GM19328 (cell line): Measurements from ENCODE around the gene MINDY4.

Experiments
- ATAC-seq: cut with Tn5 transposase; IDR thresholded peaks from one replicate; pipeline ENCODE4 v1.9.1; 2021; ENCODE audit warnings: mild to moderate bottlenecking, moderate library complexity; ENCODE audit not compliant: unreplicated experiment

Gene MINDY4

DNA sequence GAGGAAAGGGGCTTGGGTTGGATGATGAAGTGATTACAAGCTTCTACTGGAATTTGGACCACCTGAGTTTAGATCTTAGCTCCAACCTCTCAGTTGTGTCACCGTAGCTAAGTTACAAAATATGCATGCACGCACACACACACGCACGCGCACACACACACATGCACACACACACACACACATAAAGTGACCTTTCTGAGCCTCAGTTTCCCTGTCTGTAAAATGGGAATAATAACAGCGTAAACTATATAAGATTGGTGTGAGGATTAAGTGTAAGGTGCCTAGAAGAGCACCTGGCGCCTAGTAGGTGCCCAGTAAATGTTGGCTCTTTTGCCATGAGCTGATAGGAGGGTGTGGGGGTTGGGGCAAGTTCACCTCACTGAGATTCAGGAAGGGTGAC is 127.8 kb downstream of the MINDY4 start:
- no peak for ATAC-seq

DNA sequence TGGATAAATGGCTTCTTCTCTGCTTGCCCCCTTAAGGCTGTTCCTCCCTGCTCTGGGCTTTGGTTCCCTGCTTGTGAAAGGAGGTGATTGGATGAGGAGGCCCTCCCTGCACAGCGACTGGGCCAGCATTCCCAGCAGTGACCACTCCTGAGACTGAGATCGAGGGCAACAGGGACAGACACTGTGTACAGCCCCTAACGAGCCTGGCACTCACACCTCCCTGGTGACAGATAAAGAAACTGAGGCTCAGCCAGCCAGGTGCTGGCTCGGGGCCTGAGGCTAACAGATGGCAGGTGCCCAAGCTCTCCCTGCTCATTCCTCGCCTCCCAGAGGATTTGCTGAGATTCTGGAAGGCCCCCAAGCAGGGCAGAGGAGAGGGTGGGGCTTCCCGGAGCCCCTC is 128.4 kb downstream of the MINDY4 start:
- no peak for ATAC-seq

DNA sequence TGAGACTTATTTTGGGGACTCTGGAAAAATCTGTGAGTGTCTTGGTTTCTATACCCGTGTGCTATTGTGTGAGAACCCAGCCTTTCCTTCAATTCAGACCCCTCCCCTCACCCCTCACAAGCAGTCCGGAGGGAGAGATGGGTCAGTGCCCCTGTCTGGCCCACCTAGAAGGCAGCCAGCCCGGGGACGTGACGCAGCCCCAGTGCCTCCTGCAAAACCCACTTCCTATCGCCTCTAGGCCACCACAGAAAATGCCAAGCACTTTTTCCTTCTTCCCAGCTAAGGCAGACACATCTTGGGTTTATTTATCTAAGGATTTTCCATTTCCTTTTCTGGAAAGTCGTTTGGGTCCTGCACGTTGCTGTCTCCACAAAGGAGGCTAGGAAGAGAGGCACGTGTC is 128.8 kb downstream of the MINDY4 start:
- ATAC-seq: no peak

DNA sequence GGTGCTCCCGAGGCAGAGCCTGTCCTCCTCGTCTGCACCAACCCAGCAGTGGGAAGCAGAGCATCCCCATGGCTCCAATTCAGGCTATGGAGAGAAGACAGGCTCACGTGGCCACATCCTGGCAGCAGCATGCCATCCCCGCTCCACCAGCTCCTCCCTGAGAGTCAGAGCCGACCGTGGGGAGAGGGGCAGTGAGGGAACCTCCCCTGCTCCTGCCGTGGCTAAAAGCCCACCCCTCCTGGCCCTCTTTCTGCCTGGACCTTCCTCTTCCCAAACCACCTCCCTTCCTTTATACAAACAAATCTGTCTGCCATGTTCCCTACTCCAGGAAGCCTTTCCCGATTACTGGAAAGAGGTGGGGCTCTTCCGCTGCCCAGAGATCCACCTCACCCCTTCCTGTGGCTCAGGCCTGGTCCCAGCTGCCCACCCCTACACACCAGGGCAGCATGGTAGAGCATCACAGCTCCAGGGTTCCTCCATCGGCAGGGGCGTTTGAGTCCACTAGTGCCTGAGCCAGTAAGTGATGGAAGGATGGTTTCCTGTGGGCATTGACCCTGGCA is 129.7 kb downstream of the MINDY4 start:
- ATAC-seq: no peak

DNA sequence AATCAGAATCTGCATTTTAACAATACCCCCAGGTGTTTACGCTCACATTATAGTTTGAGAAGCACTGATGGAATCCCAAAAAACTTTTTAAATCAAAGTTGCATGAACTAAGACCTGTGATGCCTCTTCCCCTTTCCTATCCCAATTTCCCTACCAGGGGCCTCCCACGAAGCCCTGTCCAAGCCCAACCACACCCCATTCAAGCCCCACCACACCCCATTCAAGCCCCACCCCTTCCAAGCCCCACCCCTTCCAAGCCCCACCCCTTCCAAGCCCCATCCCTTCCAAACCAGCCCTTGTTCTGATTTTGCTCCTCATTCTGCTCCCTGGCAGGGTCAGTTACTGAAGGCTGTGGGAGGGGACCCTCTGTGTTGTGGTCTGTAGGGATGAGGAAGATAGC is 130.6 kb downstream of the MINDY4 start:
- no peak for ATAC-seq

DNA sequence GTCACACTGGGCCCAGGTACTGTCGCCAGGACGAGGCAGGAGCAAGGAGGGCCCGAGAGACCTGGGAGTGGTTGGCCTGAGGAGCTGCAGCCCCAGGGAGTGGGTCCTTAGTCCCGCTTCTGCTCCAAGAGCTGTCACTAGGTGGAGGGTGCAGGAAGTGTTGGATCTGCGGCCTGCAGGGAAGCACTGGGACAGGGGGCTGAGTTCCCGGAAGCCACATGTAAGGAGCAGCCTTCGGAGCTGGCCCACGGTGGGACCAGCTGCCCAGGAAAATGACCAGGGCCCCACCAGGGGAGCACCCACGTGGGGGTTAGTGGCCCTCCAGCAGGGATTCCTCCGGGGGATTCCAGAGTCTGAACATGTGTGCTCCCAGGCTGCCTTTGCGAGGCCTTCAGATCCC is 131.2 kb downstream of the MINDY4 start:
- no peak for ATAC-seq

DNA sequence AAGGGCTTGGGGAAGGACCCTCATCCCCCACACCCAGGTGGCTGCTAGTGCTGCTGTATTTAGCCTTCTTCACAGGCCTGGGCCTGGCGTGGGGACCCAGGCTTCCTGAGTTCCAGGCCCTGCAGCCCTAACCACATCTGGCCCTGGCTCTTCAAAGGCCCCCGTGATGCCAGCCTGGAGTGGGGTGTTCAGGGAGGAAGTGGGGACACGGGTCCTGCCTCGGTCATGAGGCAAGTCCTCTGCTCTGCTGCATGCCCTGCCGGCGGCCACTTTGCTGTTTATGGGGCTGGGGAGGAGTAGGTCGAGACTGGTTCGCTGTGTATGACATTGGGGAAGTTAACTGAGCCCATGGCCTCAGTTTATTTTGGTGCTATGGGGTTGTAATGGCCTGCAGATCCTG is 131.9 kb downstream of the MINDY4 start:
- ATAC-seq: no peak

DNA sequence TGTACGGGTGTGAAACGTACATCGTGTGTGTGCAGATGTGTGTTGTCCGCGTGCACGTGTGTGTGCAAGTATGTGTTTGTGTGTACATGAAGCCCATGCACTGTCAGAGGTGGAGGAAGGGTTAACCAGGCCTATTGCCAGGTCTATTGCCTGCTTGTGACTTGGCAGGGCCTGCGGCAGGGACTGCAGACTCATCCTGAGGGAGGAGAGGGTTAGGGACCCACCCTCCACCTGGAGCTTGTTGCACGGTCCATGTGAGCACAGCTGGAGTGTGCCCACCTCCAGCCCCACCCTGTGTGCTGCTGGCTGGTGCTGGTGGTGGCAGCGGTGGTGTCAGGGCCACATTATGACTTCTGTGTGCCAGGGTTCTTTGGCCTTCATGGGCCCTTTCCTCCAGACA is 133.3 kb downstream of the MINDY4 start:
- no peak for ATAC-seq

DNA sequence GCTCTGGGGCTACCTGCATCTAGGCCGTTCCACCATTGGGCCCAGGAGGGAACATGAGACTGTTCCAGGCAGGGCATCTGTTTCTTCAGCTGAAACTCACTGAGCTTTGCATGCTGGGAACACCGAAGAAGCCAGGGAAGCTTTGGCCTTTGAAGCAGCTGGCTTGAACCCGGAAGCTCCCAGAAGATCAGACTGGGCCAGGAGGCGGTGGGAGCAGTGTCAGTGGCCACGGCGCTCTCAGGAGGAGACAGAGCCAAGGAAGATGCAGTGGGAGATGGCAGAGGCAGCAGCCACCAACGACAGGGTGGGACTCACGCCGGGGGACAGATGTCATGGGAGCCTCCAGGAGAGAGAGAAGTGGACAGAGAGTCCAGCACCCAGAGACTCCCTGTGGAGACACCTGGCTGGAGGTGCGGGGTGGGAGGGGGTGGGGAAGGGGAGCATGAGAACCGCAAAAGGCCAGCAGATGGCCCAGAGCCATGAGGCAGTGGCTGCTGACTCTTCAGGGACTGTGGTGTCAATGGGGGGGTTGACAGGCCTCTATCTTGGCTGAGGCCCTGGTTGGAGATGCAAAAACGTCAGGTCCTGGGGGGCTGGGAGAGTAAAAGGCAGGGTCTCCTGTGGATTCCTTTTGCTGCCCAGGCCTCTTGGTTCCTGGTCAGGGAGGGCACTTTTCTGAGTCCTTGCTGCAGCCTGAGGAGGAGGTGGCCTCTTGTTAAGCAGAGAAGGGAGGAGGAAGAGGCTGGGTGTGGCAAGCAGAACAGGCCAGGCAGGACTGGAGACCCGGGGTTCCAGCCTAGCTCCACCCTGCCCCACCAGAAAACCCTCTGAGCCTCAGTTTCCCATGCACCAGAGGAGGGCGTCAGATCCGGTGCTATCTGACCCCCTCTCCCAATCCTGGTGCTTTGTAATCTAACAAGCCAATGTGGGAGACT is 134.1 kb downstream of the MINDY4 start:
- no peak for ATAC-seq

DNA sequence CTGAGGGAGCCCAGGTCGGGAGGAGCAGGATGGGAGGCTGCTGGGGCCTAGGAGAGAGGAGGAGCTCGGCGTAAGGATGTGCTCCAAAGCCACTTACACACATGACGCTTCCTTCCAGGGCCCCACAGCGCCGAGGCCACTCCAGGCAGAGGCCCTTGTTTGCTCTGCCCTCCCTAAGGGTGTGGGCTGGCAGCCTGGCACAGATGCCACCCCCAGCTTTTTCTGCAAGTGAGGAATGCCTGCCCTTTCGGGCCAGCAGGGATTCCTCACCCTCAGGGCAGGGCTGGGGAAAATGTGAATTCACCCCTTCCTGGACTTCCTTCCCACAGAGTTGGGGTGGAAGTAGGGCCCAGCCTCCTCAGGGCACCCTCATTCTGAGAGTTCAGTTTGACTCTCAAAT is 134.8 kb downstream of the MINDY4 start:
- no peak for ATAC-seq

DNA sequence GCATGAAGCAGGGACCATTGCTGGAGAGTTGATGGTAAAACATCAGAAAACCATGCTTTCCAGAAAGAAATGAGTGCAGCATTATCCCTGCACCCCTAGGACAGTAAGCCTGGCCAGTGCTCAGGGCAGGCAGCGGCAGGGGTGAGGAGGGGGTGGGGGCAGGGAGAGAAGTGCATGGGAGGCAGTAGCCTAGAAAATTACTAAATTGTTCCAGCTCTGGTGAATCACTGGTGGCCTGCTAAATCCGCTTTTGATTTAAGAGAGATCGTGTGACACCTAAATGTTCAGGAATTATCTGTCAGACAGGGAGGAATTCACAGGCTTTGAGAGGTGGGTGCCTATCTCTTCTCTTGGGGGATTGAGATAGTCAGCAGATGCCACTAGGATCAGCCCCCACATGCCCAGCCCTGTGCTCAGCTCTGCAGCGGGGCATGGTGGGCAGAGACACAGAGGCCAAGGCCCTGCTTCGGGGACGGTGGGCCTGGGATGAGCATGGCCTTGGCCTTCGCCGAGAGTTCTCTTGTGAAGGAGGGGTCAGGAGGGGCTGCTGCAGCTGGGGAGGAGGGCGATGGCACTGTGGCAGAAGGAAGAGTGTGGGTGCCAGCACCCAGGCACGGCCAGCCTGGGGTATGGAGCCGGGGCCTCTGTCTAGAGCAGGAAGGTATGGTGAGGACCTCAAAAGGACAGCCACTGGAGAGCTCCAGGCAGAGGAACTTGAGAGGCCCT is 135.5 kb downstream of the MINDY4 start:
- ATAC-seq: no peak

DNA sequence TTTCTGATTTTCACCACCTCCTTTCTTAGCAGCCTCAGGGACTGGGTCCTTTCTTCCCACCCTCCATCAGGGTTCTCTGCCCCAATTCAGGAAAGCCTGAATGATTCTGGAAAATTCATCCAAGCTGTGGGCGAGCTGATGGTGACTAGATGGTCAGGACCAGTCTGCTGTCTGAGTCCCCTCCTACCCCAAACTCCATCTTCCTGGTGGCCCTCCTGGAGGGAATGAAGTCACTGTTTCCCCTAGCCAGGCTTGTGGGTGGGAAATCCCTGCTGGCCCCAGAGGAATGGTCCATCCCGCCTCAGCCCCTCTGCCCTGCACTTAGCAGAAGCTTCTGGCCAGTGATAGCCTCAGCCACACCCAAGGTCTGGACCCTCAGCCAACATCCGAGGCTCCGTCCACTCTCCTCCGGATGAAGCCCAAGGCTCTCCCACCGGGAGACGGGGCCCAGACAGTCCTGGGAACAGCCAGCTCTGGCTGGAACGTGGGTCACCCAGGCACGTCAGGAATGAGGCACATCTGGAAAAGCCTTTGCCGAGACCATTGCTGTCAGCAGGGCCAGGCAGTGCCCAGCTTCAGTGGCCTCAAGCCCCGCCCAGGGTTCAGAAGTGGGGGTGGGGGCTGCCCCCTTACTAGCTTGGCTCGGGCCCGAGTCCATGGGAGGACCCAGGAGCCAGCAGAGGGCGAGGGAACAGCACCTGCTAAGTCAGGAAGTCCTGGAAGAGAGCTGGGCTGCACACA is 136.5 kb downstream of the MINDY4 start:
- ATAC-seq: no peak

DNA sequence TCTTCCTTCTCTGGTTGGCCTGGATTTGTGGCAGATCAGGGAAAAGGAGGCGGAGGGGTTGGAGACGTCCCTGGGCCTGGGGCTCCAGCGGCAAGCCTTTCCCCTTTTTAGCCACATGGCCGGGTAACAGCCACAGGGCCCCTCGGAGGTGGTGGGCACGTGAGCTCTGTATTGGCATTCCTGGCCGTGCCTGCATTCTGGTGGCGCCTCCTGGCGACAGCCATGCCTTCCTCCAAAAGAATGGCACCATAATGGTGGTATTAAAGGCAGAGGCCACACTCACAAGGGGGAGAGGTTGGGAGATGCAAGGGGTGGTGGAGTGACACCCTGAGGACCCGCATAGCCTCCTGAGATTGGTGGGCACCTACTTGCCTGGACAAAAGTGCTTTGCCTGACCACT is 137.5 kb downstream of the MINDY4 start:
- no peak for ATAC-seq

DNA sequence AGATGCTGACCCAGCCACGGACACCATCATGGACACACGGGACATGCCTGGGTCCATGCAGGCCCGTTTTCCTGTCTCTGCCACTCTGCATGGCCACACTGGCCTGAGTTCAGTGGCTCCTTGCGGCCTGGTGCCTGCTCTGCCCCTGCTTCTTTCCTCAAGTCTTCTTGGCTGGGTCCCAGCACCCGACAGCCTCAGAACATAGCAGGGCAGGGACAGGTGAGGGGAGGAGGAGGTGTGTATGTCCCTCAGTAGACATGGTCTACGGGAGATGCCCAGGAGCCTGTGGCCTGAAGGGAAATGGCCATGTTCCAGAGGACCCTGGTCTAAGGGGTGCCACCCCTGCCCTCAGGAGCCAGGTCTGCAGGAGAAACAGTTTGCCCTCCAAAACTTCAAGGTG is 138.2 kb downstream of the MINDY4 start:
- ATAC-seq: no peak

DNA sequence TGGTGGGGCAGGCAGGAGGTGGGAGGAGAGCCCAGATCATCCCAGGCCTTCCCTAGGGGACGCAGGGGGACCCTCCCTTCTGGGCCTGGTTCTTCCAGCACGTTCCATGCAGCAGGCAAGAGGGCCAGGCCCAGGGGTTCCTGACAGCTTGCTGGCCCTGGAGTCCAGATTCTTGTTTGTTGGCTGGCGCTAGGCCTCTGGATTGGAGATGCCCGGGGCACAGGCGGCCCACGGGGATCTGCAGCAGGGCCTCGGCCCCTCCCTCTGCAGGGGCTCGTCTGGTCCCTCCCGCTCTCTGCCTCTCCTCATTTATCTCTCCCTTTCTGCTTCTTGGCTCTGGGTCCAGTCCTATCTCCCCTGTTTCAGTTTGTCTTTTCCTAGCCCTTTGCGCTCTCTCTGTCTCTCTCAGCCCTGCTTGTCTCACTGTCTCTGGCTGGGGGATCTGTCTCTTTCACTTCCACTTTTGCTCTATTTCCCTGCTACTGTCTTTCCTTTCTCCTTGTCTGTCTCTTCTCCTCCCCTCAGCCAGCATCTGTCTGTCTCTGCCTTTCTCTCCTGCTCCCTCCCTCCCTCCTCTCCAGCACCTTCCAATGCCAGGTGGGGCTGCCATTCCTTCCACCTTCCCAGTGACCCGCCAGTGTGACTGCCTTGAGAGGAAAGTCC is 139.3 kb downstream of the MINDY4 start:
- no peak for ATAC-seq

DNA sequence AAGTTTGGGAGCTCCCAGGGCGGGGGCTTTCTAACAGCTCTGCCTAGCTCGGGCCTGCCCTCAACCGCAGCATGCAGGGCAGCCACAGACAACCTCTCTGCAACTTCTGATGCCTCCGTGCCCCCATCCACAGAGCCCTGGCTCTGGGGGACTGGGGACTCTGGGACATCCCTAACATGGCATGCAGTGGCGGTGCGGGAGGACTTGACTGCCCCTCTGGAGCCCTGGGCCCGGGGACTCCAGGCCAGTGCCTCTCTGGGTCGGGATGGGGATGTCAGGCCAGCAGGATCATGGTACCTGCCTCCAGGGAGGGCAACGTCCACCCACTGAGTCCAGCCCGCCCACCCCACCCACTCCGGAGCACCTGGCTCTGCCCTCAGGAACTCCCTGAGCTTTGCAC is 139.9 kb downstream of the MINDY4 start:
- no peak for ATAC-seq

DNA sequence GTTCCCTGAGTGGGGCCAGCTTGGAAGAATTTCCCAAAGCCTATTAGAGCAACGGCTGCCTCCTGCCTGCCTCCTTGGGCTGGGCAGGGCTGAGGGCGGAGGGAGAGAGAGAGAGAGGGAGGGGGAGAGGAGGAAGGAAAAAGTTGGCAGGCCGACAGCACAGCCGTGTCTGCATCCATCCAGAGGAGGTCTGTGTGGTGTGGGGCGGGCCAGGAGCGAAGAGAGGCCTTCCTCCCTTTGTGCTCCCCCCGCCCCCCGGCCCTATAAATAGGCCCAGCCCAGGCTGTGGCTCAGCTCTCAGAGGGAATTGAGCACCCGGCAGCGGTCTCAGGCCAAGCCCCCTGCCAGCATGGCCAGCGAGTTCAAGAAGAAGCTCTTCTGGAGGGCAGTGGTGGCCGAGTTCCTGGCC is 140.3 kb downstream of the MINDY4 start, which contains the start of gene AQP1:
Gene AQP1, plus strand, starts transcription at position 293 of the 409 bp plus-strand sequence. Its CDS starts 57 bp downstream, at position 350.
- no peak for ATAC-seq

DNA sequence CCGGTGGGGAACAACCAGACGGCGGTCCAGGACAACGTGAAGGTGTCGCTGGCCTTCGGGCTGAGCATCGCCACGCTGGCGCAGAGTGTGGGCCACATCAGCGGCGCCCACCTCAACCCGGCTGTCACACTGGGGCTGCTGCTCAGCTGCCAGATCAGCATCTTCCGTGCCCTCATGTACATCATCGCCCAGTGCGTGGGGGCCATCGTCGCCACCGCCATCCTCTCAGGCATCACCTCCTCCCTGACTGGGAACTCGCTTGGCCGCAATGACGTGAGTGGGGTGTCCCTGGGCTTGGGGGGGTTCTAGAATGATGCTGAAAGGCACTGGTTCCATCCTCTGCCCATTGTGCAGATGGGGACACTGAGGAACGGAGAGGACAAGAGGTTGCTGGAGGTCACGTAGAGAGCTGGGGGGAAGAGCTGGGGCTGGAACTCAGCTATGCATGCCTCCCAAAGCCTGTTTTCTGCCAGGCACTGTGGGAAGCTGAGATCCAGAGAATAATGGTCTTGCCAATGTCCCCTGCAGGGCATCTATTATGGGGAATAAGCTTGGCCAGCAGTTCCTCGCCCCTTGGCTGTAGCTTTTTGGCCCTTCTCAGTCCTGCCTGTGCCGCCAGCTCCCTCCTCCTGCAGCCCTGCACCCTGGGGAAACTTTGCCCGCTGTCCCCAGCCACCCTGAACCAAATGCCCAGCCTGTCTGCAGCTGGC is 141.0 kb downstream of the MINDY4 start:
- no peak for ATAC-seq

DNA sequence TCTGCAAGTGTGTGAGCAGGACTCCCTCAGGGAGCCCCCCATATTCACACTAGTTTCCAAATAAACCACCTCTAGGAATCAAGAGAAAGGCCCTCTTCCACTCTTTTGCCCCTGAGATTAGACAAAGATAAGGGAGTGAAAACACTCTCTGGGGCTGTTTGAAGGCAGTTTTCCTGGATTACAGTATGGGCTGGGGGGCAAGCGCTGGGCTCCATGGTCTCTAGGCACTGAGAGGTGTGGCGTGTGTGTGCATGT is 141.4 kb downstream of the MINDY4 start:
- no peak for ATAC-seq
